CD4-positive, alpha-beta T cell treated with Interleukin-6 at 100 ng/mL for 8 hours (primary cell): ENCODE measurements around the gene NAPB.

Experiments used
- DNase-seq: peaks from one replicate; pipeline ENCODE4 v3.0.0-alpha.2; 2020; ENCODE audit warnings: mixed read lengths, low spot score

The NAPB gene

GRCh38 chr20:23344336-23344735 is 77.0 kb downstream of the NAPB start:
- DNase-seq = no peak

- DNase-seq = no peak
These were observed 77.7 kb downstream of the NAPB start for GRCh38 chr20:23343590-23343989.

- no peak for DNase-seq
These were observed 80.2 kb downstream of the NAPB start for GRCh38 chr20:23341073-23341472.

GRCh38 chr20:23340524-23340923 is 80.8 kb downstream of the NAPB start:
- peak; percentile 9 for DNase-seq

- no peak for DNase-seq
These were observed 81.3 kb downstream of the NAPB start for GRCh38 chr20:23339986-23340385.

- no peak for DNase-seq
These were observed 84.0 kb downstream of the NAPB start for GRCh38 chr20:23337312-23337711.

- no peak for DNase-seq
These were observed 84.8 kb downstream of the NAPB start for GRCh38 chr20:23336476-23336875.

- DNase-seq = no peak
These were observed 85.8 kb downstream of the NAPB start for GRCh38 chr20:23335521-23335920.

- no peak for DNase-seq
These were observed 87.2 kb downstream of the NAPB start for GRCh38 chr20:23334111-23334510.

GRCh38 chr20:23332467-23332866 is 88.8 kb downstream of the NAPB start:
- no peak for DNase-seq

- no peak for DNase-seq
These were observed 89.6 kb downstream of the NAPB start for GRCh38 chr20:23331450-23332350.

GRCh38 chr20:23327617-23328333 is 93.5 kb downstream of the NAPB start:
- DNase-seq = no peak

- no peak for DNase-seq
These were observed 94.5 kb downstream of the NAPB start for GRCh38 chr20:23326774-23327173.

GRCh38 chr20:23325107-23325506 is 96.2 kb downstream of the NAPB start:
- no peak for DNase-seq
